SH-SY5Y (cell line): Measurements from ENCODE around the gene CDH11.

ENCODE experiments used
- GATA2 ChIP-seq: IDR thresholded peaks from 2 replicates; pipeline ENCODE4 v1.6.1; 2011; ENCODE audit warnings: mild to moderate bottlenecking, low read depth, low read length
- GATA3 ChIP-seq: IDR thresholded peaks from 2 replicates; pipeline ENCODE4 v1.6.1; 2011; ENCODE audit warnings: low read depth, mild to moderate bottlenecking, low read length, moderate library complexity

Gene CDH11

DNA sequence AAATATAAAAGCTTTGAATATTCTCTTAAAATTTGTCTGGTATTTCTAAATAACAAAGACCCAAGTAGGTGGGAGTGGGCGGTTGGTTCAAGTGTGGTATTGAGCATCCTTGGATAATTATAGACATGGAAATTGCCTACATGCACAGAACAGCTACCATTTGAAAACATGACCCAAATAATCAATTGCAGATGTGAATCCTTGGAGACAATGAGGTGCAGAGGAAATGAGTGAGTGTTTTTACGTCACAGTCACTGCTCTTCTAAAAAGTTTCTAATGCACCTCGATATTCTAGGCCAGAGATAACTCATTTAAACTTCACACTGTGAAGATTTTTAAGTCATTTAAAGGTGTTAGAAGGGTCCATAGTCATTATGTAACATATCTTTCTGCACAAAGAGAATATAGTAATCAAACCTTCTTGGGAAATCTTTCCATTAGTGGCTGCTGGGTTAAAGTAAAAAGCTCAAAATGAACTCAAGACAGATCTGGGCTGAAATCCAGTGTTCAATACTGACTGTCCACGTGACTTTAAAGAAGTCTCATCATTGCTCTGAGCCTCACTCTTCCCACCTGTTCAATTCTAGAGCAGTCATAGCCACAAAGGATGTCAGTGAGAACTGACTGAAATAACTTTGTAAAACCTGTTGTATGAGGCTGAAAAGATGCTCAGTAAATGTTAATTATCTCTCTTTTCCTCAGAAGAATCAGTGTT is 144.5 kb downstream of the CDH11 start:
- no peak for TF ChIP-seq GATA2
- no peak for TF ChIP-seq GATA3

DNA sequence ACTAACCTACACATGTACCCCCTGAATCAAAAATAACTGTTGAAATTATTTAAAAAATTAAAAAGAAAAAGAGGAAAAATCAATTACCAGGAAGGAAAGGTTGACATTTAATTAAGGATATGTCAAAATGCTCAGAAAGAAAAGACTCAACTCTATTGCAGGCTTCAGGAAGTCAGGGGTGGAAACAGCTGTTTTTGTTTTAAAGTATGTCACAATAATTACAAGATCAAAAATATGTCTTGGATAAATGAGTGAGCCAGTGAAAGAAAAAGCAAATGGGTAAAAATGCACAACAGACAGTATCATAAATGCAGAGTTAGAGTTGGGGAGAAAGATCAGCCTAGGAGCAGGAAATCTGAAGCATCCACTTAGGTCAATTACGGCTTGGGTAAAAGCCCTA is 146.0 kb downstream of the CDH11 start:
- TF ChIP-seq GATA3, result no peak
- no peak for TF ChIP-seq GATA2

DNA sequence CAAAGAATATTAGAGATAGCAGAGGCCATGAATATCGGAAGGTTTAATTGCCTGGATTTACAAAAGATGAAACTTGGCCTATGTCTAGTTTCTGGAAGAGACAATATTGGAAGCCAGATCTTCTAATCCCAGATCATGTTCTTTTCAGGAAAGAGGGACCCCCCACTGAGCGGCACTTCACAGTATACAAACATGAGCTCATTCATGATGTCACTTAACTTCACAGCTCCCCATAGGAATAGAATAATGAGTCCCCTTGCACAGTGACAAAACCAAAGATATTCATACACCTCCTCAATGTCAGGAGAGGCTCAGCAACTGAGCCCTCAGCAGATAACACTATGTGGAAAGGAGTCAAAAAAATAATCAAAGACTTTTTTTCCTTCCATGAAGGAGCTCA is 147.5 kb downstream of the CDH11 start:
- TF ChIP-seq GATA2 (no peak), GATA3 (no peak)

DNA sequence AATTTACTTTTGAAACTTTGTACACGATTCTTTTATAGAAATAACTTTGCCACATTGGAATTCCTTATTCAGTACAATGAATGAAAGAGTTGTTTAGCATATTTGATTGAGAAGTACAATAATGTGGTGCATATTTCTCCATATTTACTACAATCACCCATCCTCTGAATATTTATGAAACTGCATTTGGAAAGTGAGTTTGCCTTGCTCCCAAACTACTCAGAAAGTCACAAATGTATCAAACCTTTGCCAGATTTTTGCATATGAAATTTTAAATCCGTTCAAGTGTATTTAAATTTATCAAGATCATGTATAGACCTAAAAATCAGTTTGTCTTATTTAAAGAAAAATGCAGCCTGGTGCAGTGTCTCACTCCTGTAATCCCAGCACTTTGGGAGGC is 148.7 kb downstream of the CDH11 start:
- no peak for TF ChIP-seq GATA3
- no peak for TF ChIP-seq GATA2

DNA sequence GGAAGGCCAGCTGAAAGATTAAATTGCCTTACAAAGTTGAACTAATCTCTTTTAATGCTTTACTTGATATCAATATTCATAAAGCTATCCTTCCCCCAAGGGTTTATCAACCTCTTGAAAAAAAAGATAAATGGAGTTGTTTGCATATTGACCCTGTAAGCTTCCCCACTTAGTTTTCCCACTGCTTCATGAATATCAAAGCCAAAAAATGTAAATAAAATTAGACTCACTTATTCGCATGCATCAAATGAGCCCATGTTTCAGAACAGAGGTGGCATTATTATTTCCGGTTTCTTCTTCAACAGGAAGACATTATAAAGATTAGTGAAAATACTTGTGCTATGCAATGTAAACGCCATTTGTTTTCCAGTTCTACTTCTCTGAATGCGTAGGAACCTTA is 150.7 kb downstream of the CDH11 start:
- TF ChIP-seq GATA3 (no peak), GATA2 (no peak)

DNA sequence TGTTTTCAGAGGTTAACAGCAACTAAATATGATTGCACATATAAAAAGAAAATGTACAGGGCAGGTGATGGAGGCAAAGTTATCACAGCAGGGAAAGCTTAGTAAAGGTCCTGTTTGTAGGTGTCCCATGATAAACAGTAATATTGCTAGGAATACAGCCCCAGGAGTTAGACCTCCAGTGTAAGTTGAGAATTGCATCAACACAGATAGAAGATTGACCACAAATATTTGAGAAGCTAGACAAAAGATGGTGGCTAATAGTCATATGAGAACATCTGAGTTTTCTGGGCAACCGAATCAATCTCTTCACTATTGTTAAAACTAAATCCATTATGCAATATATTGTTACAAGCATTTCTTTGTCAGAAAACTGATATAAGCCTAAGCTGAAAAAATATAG is 152.6 kb downstream of the CDH11 start:
- TF ChIP-seq GATA2, result no peak
- TF ChIP-seq GATA3, result no peak

DNA sequence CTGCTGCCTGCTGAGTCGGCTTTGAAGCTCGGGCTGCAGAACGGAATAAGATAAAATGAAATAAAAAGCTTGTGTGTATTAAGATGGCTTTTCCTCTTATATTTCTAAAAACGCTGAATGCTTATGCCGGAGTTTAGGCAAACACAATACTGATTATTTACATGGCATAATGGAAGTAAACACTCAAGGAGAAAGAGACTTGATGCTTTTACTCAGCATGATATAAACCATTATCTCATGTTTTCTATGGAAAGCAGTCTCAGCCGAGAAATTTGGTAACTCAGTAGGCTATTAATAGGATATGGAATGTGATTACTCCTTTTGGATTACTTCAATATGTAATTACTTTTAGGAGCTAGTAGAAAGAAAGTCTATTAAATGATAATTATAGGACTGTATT is 153.3 kb downstream of the CDH11 start:
- TF ChIP-seq GATA3 (no peak), GATA2 (no peak)

DNA sequence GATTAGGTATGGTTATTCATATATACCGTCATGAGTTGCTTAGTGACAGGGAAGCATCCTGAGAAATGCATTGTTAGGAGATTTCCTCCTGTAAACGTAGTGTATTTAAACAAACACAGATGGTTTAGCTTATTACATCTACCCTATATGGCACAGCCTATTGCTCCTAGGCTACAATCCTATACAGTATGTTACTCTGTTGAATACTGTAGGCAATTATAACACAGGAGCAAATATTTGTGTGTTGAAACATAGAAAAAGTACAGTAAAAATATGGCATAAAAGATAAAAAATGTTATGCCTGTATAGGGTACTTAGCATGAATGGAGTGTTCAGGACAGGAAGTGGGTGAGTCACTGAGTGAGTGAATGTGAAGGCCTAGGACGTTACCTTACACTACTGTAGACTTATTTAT is 157.7 kb downstream of the CDH11 start:
- TF ChIP-seq GATA2, result no peak
- no peak for TF ChIP-seq GATA3

DNA sequence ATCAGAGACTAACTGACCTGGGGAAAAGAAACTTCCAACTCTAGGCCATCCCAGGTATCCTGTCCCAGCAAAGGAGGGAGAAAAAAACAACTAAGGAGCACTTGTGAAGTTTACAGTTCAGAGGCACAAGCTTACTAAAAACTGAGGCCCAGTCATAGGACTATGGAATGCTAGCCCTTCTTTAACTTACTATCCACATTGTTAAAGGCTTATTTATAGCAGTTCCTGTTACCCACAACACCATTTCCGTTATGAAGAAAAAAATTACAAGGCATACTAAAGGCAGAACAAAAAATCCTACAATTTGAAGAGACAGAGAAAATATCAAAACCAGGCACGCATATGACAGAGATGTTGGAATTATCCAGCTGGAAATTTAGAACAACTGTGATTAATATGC is 159.1 kb downstream of the CDH11 start:
- TF ChIP-seq GATA3 (no peak), GATA2 (no peak)

DNA sequence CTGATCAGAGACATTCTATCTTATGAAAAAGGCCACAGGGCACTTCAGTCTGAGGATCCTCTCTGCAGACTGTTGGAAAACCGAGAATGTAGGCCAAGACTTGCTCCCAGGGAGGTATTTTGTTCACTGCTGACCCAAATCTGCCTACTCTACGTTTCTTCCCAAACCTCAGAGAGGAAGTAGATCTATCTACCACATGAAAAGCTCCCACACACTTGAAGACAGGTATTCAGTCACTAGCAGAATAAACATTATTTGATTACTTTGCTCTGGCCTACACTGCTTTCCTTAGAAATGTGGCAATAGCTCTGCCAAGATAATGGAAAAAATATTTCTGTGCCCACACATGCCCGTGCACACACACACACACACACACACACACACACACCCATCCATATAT is 164.6 kb downstream of the CDH11 start:
- TF ChIP-seq GATA3 (no peak), GATA2 (no peak)

DNA sequence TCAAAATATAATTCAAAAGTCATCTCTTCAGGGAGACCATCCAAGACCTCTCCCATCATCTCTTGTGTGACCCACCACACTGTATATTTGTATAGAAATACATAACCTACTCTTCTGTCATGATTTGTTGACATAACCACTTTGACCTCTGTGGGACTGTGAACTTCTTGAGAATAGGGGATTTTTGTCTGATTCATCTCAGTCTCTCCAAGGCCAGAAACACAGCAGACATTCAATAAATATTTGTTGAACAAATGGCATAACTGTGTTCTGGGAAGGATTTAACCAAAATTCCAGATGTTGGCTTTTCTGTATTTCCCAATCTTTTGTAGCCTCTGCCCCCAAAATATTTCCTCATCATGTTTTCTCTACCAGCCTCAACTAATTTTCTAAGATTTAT is 169.7 kb downstream of the CDH11 start:
- TF ChIP-seq GATA3 (no peak), GATA2 (no peak)

DNA sequence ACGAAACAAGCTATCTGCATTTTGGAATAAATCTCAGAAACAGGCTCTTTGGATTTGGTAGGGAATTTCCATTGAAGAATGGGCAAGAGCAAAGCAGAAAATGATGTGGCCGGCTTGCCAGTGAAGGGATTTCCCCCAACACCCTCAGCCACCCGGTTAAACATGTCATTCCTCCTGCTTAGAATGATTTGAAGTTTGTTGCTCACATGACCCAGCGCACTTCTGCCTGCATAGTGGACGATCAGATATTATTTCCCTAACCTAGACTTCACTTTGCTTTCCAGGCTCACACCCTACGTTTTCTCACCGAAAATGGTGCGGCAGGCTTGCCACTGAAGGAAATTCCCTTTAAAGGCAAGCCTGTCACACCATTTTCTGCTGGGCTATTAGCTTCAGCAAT is 170.7 kb downstream of the CDH11 start:
- TF ChIP-seq GATA3 (no peak), GATA2 (no peak)

DNA sequence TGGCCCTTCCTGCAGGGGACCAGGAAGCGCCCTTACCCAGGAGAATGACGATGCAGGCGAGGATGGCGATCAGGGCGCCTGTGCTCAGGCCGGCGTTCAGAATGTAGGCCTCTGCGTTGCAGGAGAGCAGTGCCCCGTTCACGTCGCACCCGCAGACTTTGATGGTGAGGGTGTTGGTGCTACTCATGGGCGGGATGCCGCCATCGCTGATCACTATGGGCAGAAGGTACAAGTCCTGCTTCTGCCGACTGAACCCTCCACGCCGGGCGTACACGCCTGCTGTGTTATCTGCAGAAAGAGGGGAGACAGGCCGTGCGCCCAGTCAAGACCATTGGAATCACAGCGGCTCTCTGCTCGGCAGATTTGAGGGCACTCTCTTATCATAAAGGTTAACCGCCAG is 171.1 kb downstream of the CDH11 start:
- TF ChIP-seq GATA3, result no peak

DNA sequence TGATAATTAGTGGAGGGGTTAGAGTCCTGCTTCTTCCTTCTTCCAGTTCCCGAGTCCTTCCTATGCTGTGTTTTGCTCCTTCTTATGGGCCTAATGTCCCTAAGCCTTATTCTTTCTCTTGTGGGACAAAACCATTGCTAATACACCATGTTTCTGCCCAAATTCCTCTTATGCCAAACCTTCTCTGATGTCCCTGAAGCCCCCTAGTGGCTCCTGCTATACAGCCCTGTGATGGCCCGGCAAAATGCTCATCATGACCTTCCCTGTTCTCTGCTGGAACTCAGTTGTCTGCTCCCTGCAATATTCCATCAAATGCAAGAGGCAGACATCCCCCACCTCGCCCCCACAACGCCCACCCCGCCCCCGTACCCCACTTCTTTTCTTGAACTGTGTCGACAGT is 171.6 kb downstream of the CDH11 start:
- TF ChIP-seq GATA2 (no peak), GATA3 (no peak)

DNA sequence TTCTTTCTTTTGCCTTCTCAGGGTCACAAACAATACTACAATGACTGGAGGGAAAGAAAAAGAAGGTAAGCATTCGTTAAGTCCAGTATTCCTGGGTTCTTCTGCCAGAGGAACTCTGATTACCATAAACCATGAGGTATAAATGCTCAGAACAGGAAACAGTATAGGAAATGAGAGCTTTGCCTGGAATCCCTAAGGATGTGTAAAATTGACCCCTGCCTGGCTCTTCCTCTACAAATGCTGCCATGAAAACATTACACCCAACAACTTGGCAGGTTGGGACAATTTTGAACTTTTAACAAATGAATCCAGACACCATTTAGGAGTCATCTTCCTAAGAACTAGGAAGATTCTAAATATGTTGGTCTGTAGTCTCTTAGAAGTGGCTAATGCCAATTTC is 173.8 kb downstream of the CDH11 start:
- TF ChIP-seq GATA3 (no peak), GATA2 (no peak)

DNA sequence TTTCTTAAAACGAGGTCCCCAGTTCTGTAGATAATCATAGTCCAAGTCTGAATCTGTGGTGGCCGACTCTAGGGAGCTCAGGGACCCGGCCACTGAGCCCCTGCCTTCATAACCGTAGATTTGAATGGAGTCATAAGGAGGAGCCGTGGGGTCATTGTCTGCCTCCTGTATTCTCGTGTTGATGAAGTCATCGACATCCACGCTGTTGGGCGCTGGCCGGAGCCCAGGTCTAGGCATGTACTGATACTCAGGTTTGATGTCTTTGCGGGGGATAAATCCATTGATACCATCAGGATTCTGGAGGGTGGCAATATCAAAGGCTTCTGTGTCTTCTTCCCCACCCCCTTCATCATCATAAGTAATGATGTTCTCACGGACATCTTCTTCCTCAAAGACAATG is 174.2 kb downstream of the CDH11 start:
- TF ChIP-seq GATA2 (no peak), GATA3 (no peak)

DNA sequence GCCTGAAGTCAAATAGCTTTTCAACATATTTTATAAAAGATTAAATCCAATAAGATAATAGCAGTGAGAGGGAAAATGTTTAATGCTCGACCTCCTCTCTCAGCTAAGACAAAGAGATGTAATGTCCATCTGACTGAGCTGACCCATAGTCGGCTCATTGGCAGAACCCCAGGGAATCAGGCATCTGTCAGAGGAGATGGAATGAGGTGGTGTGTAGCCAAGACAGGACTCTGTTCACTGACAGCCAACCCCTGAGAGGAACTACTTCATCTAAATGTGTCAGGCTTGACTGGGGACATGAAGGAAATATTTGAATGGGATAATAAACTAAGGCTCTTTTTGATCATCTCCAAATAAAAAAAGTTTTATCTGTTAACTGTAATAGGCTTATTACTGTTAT is 188.0 kb downstream of the CDH11 start:
- TF ChIP-seq GATA2 (no peak), GATA3 (no peak)

DNA sequence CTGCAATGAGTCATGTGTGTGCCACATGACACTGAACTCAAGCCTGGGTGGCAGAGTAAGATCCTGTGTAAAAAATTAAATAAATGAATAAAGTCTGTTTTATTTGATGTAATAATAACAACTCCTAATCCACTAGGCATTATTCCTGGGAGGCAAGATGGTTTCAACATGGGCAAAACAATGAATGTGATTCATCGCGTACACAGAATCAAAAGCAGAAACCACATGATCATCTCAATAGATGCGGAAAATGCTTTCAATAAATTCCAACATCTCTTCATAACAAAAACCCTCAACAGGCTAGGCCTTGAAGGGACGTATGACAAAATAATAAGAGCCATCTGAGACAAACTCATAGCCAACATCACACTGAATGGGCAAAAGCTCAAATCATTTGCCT is 195.4 kb downstream of the CDH11 start:
- TF ChIP-seq GATA2 (no peak), GATA3 (no peak)

DNA sequence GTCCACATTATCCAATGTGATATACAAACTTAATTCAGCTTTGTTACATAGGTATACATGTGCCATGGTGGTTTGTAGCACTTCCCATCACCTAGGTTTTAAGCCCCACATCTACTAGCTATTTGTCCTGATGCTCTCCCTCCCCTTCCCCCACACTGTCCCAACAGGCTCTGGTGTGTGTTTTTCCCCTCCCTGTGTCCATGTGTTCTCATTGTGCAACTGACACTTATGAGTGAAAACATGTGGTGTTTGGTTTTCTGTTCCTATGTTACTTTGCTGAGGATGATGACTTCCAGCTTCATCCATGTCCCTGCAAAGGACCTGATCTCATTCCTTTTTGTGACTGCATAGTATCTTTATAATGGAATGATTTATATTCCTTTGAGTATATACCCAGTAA is 196.7 kb downstream of the CDH11 start:
- TF ChIP-seq GATA2 (no peak), GATA3 (no peak)
